Ishikawa (cell line): ENCODE results near the gene ACVR1B.

Source experiments
- CEBPB ChIP-seq: IDR thresholded peaks from 2 replicates; pipeline ENCODE4 v1.6.1; 2012
- CREB1 ChIP-seq: IDR thresholded peaks from 2 replicates; pipeline ENCODE4 v1.6.1; 2012; ENCODE audit warnings: low read depth
- EGR1 ChIP-seq: IDR thresholded peaks from 2 replicates; pipeline ENCODE4 v1.6.1; 2012
- EP300 ChIP-seq: IDR thresholded peaks from 2 replicates; pipeline ENCODE4 v1.6.1; 2012; ENCODE audit warnings: borderline replicate concordance
- FOXM1 ChIP-seq: IDR thresholded peaks from 2 replicates; pipeline ENCODE4 v1.6.1; 2012; ENCODE audit warnings: low read depth, borderline replicate concordance
- MAX ChIP-seq: IDR thresholded peaks from 2 replicates; pipeline ENCODE4 v1.6.1; 2012
- RAD21 ChIP-seq: IDR thresholded peaks from 2 replicates; pipeline ENCODE4 v1.6.1; 2012; ENCODE audit warnings: low read depth
- REST ChIP-seq: IDR thresholded peaks from 2 replicates; pipeline ENCODE4 v1.6.1; 2012; ENCODE audit warnings: low read depth, mild to moderate bottlenecking
- TAF1 ChIP-seq: IDR thresholded peaks from 2 replicates; pipeline ENCODE4 v1.6.1; 2012; ENCODE audit warnings: low read depth, mild to moderate bottlenecking
- TEAD4 ChIP-seq: IDR thresholded peaks from 2 replicates; pipeline ENCODE4 v1.6.1; 2012
- YY1 ChIP-seq: IDR thresholded peaks from 2 replicates; pipeline ENCODE4 v1.6.1; 2012; ENCODE audit warnings: low read depth
- ZBTB7A ChIP-seq: IDR thresholded peaks from 2 replicates; pipeline ENCODE4 v1.6.1; 2012; ENCODE audit warnings: low read depth
- TF ChIP-seq, protein P1 (sequence below): IDR thresholded peaks from 2 replicates; pipeline ENCODE4 v1.6.1; 2012

- TF ChIP-seq REST (no peak), MAX (no peak), TAF1 (no peak), EP300 (no peak), YY1 (no peak), RAD21 (no peak), EGR1 (no peak), CEBPB (no peak), FOXM1 (no peak), CREB1 (no peak), ZBTB7A (no peak), TEAD4 (no peak)
- TF ChIP-seq, protein P1, sequence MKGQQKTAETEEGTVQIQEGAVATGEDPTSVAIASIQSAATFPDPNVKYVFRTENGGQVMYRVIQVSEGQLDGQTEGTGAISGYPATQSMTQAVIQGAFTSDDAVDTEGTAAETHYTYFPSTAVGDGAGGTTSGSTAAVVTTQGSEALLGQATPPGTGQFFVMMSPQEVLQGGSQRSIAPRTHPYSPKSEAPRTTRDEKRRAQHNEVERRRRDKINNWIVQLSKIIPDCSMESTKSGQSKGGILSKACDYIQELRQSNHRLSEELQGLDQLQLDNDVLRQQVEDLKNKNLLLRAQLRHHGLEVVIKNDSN: no peak
These were observed 67.7 kb downstream of the ACVR1B start for GRCh38 chr12:52019113-52019770.
